GM19328 (cell line): ENCODE results near the gene RGS8.

Experiments used
- ATAC-seq: cut with Tn5 transposase; IDR thresholded peaks from one replicate; pipeline ENCODE4 v1.9.1; 2021; ENCODE audit warnings: mild to moderate bottlenecking, moderate library complexity; ENCODE audit not compliant: unreplicated experiment

Gene RGS8

DNA sequence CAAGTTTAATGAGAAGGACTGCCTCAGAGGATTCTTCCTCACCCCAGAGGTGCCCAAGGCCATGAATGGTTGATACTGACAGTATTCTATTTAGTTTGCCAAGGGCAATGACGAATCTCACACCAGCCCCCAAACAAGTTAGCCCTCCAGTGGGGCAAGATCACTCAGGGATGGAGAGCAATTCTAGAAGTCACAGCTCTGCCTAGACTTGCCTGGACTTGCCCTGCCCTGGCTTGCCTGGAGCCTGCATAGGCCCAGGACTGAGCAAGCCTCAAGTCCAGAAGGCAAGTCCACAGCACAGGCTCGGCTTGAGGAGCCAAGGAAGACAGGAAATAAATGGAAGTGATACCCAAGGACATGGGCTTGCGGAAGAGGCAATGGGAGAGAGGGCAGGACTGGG, 40.7 kb downstream of the RGS8 start:
- no peak for ATAC-seq

- ATAC-seq = no peak
These were observed 41.9 kb downstream of the RGS8 start for GRCh38 chr1:182642461-182642860.

GRCh38 chr1:182641561-182641960, 42.8 kb downstream of the RGS8 start:
- ATAC-seq = no peak

DNA sequence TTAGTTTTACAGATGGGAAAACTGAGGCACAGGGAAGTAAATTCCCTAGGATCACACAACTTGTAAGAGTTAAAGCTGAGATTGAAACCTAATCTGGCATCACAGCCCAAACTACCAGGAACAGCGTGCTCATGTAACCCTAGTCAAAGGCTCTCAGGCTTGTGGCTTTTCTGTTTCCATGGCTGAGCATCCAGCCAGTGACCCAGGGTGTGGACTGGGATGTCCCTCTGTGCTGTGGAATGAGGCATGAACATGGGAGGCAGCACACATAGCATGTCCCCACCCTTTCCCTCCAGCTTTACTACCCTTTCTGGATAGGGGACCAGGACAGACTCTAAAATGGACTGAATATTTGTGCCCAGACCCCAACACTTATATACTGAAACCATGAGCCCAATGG, 45.1 kb downstream of the RGS8 start:
- no peak for ATAC-seq

DNA sequence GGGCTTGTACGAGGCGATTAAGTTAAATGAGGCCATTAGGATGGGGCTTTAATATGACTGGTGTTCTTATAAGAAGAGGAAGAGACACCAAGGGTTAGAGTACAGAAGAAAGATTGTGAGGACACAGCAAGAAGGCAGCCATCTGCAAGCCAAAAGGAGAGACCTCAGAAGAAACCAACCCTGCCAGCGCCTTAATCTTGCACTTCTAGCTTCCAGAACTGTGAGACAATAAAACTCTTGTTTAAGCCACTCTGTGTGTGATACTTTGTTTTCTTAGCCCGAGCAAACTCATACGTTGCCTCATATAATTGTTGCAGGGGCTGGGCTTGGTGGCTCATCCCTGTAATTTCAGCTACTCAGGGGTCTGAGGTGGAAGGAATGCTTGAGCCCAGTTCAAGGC, 46.6 kb downstream of the RGS8 start:
- ATAC-seq = no peak

DNA sequence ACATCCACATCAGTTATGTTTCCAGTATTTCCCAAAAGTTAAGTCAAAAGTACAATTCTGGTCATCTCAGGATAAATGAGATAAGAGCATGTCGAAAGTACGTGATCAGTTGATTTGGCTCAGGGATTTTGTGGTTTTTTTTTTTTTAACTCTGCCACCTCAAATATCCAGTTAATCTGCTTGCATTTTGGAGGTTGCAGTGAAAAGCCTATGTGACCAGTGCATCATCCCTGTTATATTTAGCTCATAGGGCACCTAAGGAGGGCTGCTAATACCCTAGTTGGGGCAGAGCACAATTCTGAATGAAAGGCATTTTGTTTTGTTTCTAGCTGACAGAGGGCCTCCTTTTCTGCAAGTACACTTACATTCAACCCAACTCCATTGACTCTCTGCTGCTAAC, 48.5 kb downstream of the RGS8 start:
- ATAC-seq = no peak
